Measurements from ENCODE around the gene FAM32A.

Gene FAM32A

DNA sequence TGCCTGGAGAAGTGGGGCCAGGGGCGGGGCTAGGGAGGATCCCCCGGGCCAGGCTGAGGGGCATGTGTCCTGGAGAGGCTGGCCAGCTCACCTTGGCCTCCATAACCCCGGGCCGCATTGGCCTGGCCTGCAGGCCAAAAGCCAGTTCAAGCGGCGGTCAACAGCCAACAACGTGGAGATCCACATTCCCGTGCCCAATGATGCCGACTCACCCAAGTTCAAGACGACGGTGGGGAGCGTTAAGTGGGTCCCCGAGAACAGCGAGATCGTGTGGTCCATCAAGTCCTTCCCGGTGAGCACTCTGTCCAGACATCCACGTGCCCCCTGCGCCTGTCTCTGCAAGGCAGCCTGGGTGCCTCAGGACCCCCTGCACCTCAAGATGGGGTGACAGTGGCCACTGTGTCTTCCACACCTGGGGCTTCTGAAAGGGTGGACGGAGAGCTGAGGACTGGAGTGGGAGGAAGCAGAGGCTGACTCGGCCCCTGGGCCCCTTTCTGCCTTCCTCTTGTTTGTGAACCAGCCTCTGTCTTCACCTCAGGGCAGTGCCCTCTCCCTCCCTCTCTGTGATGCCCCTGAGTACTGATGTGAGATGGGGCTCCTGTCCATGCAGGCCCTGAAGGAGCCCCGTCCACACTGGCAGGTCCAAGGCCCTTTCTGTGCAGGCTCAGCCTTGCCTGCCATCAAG lies 43.6 kb downstream of the FAM32A start:
- Histone ChIP-seq H3K4me1 (ENCODE audit: low read length) (peaks cover 8% of the 10 kb centered on the region), H3K9me3 (ENCODE audit: insufficient read depth, low read length) (no peaks in the 10 kb centered on the region), H3K36me3 (replicated peaks; ENCODE audit: low read depth, low read length) (peaks cover 83% of the 10 kb centered on the region), H3K9ac (ENCODE audit: low read length) (no peak overlapping the region), H3K27me3 (ENCODE audit: low read depth, low read length) (no peaks in the 10 kb centered on the region), H3K4me3 (ENCODE audit: low read length) (no peak overlapping the region), H3K79me2 (ENCODE audit: low read length) (no peaks in the 10 kb centered on the region), H3K27ac (ENCODE audit: low read length) (no peak overlapping the region), H3K4me2 (ENCODE audit: low read length) (no peak overlapping the region), H2AFZ (ENCODE audit: low read depth, low read length) (no peak overlapping the region), H4K20me1 (ENCODE audit: insufficient read depth, low read length) (no peaks in the 10 kb centered on the region)
- TF ChIP-seq EZH2phosphoT487 (IDR thresholded peaks at IDR 0.05; ENCODE audit: low read depth), result no peak
- TF ChIP-seq, protein P1, sequence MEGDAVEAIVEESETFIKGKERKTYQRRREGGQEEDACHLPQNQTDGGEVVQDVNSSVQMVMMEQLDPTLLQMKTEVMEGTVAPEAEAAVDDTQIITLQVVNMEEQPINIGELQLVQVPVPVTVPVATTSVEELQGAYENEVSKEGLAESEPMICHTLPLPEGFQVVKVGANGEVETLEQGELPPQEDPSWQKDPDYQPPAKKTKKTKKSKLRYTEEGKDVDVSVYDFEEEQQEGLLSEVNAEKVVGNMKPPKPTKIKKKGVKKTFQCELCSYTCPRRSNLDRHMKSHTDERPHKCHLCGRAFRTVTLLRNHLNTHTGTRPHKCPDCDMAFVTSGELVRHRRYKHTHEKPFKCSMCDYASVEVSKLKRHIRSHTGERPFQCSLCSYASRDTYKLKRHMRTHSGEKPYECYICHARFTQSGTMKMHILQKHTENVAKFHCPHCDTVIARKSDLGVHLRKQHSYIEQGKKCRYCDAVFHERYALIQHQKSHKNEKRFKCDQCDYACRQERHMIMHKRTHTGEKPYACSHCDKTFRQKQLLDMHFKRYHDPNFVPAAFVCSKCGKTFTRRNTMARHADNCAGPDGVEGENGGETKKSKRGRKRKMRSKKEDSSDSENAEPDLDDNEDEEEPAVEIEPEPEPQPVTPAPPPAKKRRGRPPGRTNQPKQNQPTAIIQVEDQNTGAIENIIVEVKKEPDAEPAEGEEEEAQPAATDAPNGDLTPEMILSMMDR (IDR thresholded peaks at IDR 0.05; ENCODE audit: low read depth, low read length), result no peak

DNA sequence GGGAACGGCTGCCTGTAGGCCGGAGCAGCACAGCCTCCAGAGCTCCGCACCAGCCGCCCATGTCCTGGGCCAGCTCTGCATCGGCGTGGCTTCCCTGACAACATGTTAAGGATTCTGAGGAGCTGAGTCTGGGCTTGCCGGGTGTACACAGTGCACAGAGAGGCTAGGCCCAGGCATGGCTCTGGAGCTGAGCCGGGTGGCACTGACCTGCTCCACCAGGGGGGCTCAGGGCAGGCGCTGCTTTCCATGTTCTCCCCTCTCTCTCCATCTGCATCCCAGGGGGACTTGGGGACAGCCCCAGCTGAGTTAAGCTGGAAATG lies 44.1 kb downstream of the FAM32A start:
- H3K27ac ChIP-seq (ENCODE audit: low read length), result no peak overlapping the region
- H3K4me2 ChIP-seq (ENCODE audit: low read length), result no peak overlapping the region
- no peak overlapping the region for H2AFZ ChIP-seq (ENCODE audit: low read depth, low read length)
- no peaks in the 10 kb centered on the region for H3K9me3 ChIP-seq (ENCODE audit: insufficient read depth, low read length)
- no peaks in the 10 kb centered on the region for H3K79me2 ChIP-seq (ENCODE audit: low read length)
- no peak overlapping the region for H3K4me3 ChIP-seq (ENCODE audit: low read length)
- no peaks in the 10 kb centered on the region for H4K20me1 ChIP-seq (ENCODE audit: insufficient read depth, low read length)
- TF ChIP-seq, protein P1 (IDR thresholded peaks at IDR 0.05; ENCODE audit: low read depth, low read length), result no peak
- no peak for TF ChIP-seq EZH2phosphoT487 (IDR thresholded peaks at IDR 0.05; ENCODE audit: low read depth)
- peaks cover 82% of the 10 kb centered on the region for H3K36me3 ChIP-seq (replicated peaks; ENCODE audit: low read depth, low read length)
- peaks cover 8% of the 10 kb centered on the region for H3K4me1 ChIP-seq (ENCODE audit: low read length)
- no peaks in the 10 kb centered on the region for H3K27me3 ChIP-seq (ENCODE audit: low read depth, low read length)
- no peak overlapping the region for H3K9ac ChIP-seq (ENCODE audit: low read length)

DNA sequence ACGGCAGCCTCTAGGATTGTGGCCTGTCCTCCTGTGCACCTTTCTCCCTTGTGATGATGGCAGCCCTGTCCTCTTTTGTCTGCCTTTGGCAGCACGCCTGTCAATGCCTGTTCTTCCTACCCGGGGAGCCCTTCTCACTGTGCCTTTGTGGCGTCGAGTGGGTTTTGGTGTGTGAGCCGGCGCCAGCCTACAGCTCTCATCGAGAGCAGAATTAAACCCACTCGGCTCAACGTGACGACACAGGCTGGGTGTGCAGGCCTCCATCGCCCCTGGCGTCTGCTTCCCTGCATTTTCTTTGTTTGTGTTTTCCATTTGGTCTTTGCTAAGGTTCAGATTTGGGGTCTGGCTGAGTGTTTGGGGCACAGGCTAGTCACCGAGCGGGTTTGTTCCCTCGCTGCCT lies 46.9 kb downstream of the FAM32A start:
- no peak overlapping the region for H3K9ac ChIP-seq (ENCODE audit: low read length)
- no peak overlapping the region for H3K4me2 ChIP-seq (ENCODE audit: low read length)
- TF ChIP-seq EZH2phosphoT487 (IDR thresholded peaks at IDR 0.05; ENCODE audit: low read depth), result no peak
- TF ChIP-seq, protein P1 (IDR thresholded peaks at IDR 0.05; ENCODE audit: low read depth, low read length), result no peak
- no peaks in the 10 kb centered on the region for H3K9me3 ChIP-seq (ENCODE audit: insufficient read depth, low read length)
- 0 out of 2 replicates have a peak, but pooled peaks cover 4% of the 10 kb centered on the region for H4K20me1 ChIP-seq (ENCODE audit: insufficient read depth, low read length)
- H3K4me1 ChIP-seq (ENCODE audit: low read length), result peaks cover 8% of the 10 kb centered on the region
- H3K36me3 ChIP-seq (replicated peaks; ENCODE audit: low read depth, low read length), result peaks cover 85% of the 10 kb centered on the region
- H2AFZ ChIP-seq (ENCODE audit: low read depth, low read length), result no peak overlapping the region
- H3K27ac ChIP-seq (ENCODE audit: low read length), result no peak overlapping the region
- no peaks in the 10 kb centered on the region for H3K79me2 ChIP-seq (ENCODE audit: low read length)
- H3K27me3 ChIP-seq (ENCODE audit: low read depth, low read length), result no peaks in the 10 kb centered on the region
- H3K4me3 ChIP-seq (ENCODE audit: low read length), result no peak overlapping the region

DNA sequence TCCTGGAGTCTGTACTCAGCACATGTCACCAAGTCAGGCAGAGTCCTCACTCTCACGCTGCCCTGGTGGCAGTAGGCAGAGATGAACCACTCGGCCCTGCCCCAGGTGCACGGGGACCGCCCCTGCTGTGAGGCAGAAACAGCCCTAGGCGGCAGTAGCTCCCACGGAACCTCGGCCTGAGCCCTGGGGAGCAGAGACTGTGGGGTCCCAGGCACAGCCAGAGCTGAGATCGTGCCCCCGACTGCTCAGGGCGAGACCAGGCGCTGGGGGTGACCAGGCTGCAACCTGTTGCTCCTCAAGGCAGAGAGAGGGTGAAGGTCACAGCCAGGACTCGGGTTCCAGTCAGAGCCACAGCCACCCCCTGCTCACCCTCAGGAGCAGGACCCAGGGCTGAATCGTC lies 47.4 kb downstream of the FAM32A start:
- H3K27ac ChIP-seq (ENCODE audit: low read length), result no peak overlapping the region
- H3K27me3 ChIP-seq (ENCODE audit: low read depth, low read length), result no peaks in the 10 kb centered on the region
- peaks cover 8% of the 10 kb centered on the region for H3K4me1 ChIP-seq (ENCODE audit: low read length)
- H3K9ac ChIP-seq (ENCODE audit: low read length), result no peak overlapping the region
- H4K20me1 ChIP-seq (ENCODE audit: insufficient read depth, low read length), result 0 out of 2 replicates have a peak, but pooled peaks cover 4% of the 10 kb centered on the region
- TF ChIP-seq, protein P1 (IDR thresholded peaks at IDR 0.05; ENCODE audit: low read depth, low read length), result no peak
- no peak for TF ChIP-seq EZH2phosphoT487 (IDR thresholded peaks at IDR 0.05; ENCODE audit: low read depth)
- H2AFZ ChIP-seq (ENCODE audit: low read depth, low read length), result no peak overlapping the region
- no peak overlapping the region for H3K4me3 ChIP-seq (ENCODE audit: low read length)
- no peaks in the 10 kb centered on the region for H3K79me2 ChIP-seq (ENCODE audit: low read length)
- H3K9me3 ChIP-seq (ENCODE audit: insufficient read depth, low read length), result no peaks in the 10 kb centered on the region
- H3K36me3 ChIP-seq (replicated peaks; ENCODE audit: low read depth, low read length), result peaks cover 81% of the 10 kb centered on the region
- no peak overlapping the region for H3K4me2 ChIP-seq (ENCODE audit: low read length)
